Ovary (tissue), 3 donors: Measurements from ENCODE around the gene DOCK2.

ENCODE experiments used
- EP300 ChIP-seq: sonication (generic); formaldehyde crosslinking; IDR thresholded peaks from one replicate; pipeline ENCODE4 v1.6.1; 2017; ENCODE audit warnings: antibody characterized with exemption
- TF ChIP-seq, protein P1 (sequence below), 3 donors: fragments of 450-650 bp in 2 of 3; fragments of 200-600 bp in 1 of 3; IDR thresholded peaks; one replicate each; pipeline versions ENCODE4 v1.5.1 to v1.8.0; 2016 to 2022; ENCODE audit warnings: antibody characterized with exemption in 3 of 3, mild to moderate bottlenecking in 1 of 3
- donor health status: DM: no; HTN: no; CAD: no.

DNA sequence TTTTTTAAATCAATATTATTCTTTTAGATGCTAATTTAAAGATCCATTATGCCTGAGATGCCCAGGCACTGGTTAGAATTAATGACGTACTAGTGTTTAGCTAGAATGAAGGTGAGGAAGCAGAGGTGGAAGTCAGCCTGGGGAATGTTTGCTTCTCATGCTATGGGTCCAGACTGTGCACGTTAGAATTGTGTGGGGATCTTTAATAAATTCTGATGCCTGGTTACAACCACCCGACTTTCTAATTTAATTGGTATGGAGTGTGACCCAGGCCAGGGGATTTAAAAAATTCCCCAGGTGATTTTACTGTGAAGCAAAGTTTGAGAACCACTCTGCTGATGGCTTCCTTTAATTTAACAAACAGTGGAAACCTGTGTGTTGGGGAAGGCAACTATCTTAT, 111.1 kb downstream of the DOCK2 start:
- TF ChIP-seq, protein P1, sequence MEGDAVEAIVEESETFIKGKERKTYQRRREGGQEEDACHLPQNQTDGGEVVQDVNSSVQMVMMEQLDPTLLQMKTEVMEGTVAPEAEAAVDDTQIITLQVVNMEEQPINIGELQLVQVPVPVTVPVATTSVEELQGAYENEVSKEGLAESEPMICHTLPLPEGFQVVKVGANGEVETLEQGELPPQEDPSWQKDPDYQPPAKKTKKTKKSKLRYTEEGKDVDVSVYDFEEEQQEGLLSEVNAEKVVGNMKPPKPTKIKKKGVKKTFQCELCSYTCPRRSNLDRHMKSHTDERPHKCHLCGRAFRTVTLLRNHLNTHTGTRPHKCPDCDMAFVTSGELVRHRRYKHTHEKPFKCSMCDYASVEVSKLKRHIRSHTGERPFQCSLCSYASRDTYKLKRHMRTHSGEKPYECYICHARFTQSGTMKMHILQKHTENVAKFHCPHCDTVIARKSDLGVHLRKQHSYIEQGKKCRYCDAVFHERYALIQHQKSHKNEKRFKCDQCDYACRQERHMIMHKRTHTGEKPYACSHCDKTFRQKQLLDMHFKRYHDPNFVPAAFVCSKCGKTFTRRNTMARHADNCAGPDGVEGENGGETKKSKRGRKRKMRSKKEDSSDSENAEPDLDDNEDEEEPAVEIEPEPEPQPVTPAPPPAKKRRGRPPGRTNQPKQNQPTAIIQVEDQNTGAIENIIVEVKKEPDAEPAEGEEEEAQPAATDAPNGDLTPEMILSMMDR (IDR thresholded peaks at IDR 0.05) = no peak
- TF ChIP-seq EP300 = no peak
